ENCODE data around the gene BUB1.
"Not testable (repeated sequence)": the region's sequence is repeated elsewhere in the genome, so short reads cannot be mapped to it uniquely, and the experiment has no call there.

BUB1 gene

GRCh38 chr2:110659248-110659647, 18.6 kb downstream of the BUB1 start:
- in situ Hi-C loops (cut with MboI; ENCODE audit: low sequenced_read_pairs) = no loop called here

GRCh38 chr2:110657724-110658305, 20.0 kb downstream of the BUB1 start:
- in situ Hi-C loops (cut with MboI; ENCODE audit: low sequenced_read_pairs) = no loop called here

- in situ Hi-C loops (cut with MboI; ENCODE audit: low sequenced_read_pairs) = no loop called here
Measured at GRCh38 chr2:110655701-110656100, 22.2 kb downstream of the BUB1 start.

- in situ Hi-C loops (cut with MboI; ENCODE audit: low sequenced_read_pairs) = no loop called here
Measured at GRCh38 chr2:110653861-110654260, 24.0 kb downstream of the BUB1 start.

GRCh38 chr2:110650346-110650745, 27.5 kb downstream of the BUB1 start:
- in situ Hi-C loops (cut with MboI; ENCODE audit: low sequenced_read_pairs) = no loop called here

GRCh38 chr2:110647777-110648176, 30.1 kb downstream of the BUB1 start:
- in situ Hi-C loops (cut with MboI; ENCODE audit: low sequenced_read_pairs) = no loop called here

GRCh38 chr2:110645616-110646015, 32.2 kb downstream of the BUB1 start:
- in situ Hi-C loops (cut with MboI; ENCODE audit: low sequenced_read_pairs) = no loop called here

- in situ Hi-C loops (cut with MboI; ENCODE audit: low sequenced_read_pairs) = no loop called here
Measured at GRCh38 chr2:110644357-110644756, 33.5 kb downstream of the BUB1 start.

- in situ Hi-C loops (cut with MboI; ENCODE audit: low sequenced_read_pairs) = no loop called here
Measured at GRCh38 chr2:110642360-110642759, 35.5 kb downstream of the BUB1 start.

- in situ Hi-C loops (cut with MboI; ENCODE audit: low sequenced_read_pairs) = no loop called here
Measured at GRCh38 chr2:110639972-110640371, 37.9 kb downstream of the BUB1 start.

GRCh38 chr2:110638952-110639695, 38.7 kb downstream of the BUB1 start:
- in situ Hi-C loops (cut with MboI; ENCODE audit: low sequenced_read_pairs) = no loop called here

GRCh38 chr2:110638004-110638403, 39.9 kb downstream of the BUB1 start:
- in situ Hi-C loops (cut with MboI; ENCODE audit: low sequenced_read_pairs) = no loop called here

- in situ Hi-C loops (cut with MboI; ENCODE audit: low sequenced_read_pairs) = no loop called here
Measured at GRCh38 chr2:110637093-110637492, 40.8 kb downstream of the BUB1 start.

- in situ Hi-C loops (cut with MboI; ENCODE audit: low sequenced_read_pairs) = not testable (repeated sequence)
Measured at GRCh38 chr2:110635949-110636628, 41.8 kb downstream of the BUB1 start.

- in situ Hi-C loops (cut with MboI; ENCODE audit: low sequenced_read_pairs) = not testable (repeated sequence)
Measured at GRCh38 chr2:110627348-110627747, 50.5 kb downstream of the BUB1 start.

GRCh38 chr2:110619326-110619939, 58.4 kb downstream of the BUB1 start:
- in situ Hi-C loops (cut with MboI; ENCODE audit: low sequenced_read_pairs) = not testable (repeated sequence)

GRCh38 chr2:110613927-110614326, 63.9 kb downstream of the BUB1 start:
- in situ Hi-C loops (cut with MboI; ENCODE audit: low sequenced_read_pairs) = not testable (repeated sequence)

GRCh38 chr2:110610613-110611250, 67.1 kb downstream of the BUB1 start:
- in situ Hi-C loops (cut with MboI; ENCODE audit: low sequenced_read_pairs) = not testable (repeated sequence)

GRCh38 chr2:110609843-110610612, 67.8 kb downstream of the BUB1 start:
- in situ Hi-C loops (cut with MboI; ENCODE audit: low sequenced_read_pairs) = not testable (repeated sequence)

GRCh38 chr2:110608788-110609502, 68.9 kb downstream of the BUB1 start:
- in situ Hi-C loops (cut with MboI; ENCODE audit: low sequenced_read_pairs) = not testable (repeated sequence)

Data from HL-60/S4 (cell line).